GM13976 (cell line): ENCODE results near the gene CRB3.
A peak's percentile ranks its signal among the peaks of the same experiment; 100 is the strongest.

Source experiments
- DNase-seq: peaks from one replicate; pipeline ENCODE4 v3.0.0; 2012; ENCODE audit warnings: low spot score
- in situ Hi-C: fragments of 300-500 bp; cut with MboI; formaldehyde crosslinking; loops from one replicate; pipeline ENCODE4 v1.12.0; 2022; ENCODE audit warnings: low sequenced_read_pairs, mixed read lengths, inconsistent platforms; ENCODE audit not compliant: unreplicated experiment
- TF ChIP-seq, protein P1 (sequence below): IDR thresholded peaks from 2 replicates; pipeline ENCODE4 v1.5.1; 2012; ENCODE audit warnings: borderline replicate concordance, mild to moderate bottlenecking; ENCODE audit not compliant: insufficient read depth; ENCODE audit errors: extremely low read depth, missing control alignments, control extremely low read depth

The CRB3 gene

DNA sequence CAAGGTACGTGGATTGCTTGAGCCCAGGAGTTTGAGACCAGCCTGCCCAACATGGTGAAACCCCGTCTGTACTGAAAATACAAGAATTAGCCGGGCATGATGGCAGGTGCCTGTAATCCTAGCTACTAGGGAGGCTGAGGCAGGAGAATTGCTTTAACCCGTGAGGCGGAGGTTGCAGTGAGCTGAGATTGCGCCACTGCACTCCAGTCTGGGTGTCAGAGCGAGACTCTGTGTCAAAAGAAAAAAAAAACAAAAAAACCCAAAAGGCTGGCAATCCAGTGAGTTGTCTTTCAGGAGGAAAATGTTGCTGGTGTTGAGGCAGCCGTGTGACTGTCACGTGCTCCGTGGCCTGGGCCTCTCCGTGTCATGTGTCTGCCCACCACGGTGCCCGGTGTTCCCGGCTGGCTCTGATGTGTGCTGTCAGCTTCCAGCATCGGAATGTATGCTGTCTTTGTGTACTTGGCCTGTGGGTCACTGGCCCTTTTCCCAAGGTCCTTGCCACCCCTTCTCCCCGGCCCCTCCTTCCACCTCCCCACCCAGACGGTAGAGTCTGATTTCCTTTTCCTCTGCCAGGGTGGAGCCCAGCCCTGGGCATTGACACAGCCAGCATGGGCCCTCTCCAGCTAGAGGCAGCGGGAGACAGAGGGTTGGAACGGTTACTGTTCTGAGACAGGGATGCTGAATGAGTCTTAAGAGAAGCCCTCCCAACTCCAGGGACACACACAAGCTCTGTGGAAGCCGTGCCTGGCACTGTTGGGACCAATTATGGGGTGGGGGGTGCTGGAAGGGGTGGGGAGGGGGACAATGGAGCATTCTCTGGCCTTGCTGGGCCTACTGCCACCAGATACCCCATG, 45.3 kb downstream of the CRB3 start:
- DNase-seq, result no peak
- in situ Hi-C loops, result loop anchor here (25.0 kb wide), 1 partner anchor 353 kb away; no protein-coding TSS in a partner anchor
- TF ChIP-seq, protein P1, sequence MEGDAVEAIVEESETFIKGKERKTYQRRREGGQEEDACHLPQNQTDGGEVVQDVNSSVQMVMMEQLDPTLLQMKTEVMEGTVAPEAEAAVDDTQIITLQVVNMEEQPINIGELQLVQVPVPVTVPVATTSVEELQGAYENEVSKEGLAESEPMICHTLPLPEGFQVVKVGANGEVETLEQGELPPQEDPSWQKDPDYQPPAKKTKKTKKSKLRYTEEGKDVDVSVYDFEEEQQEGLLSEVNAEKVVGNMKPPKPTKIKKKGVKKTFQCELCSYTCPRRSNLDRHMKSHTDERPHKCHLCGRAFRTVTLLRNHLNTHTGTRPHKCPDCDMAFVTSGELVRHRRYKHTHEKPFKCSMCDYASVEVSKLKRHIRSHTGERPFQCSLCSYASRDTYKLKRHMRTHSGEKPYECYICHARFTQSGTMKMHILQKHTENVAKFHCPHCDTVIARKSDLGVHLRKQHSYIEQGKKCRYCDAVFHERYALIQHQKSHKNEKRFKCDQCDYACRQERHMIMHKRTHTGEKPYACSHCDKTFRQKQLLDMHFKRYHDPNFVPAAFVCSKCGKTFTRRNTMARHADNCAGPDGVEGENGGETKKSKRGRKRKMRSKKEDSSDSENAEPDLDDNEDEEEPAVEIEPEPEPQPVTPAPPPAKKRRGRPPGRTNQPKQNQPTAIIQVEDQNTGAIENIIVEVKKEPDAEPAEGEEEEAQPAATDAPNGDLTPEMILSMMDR, result no peak

- DNase-seq, result no peak
- in situ Hi-C loops, result loop anchor here (25.0 kb wide), 1 partner anchor 352 kb away; no protein-coding TSS in a partner anchor
- TF ChIP-seq, protein P1, result no peak
These were observed 46.5 kb downstream of the CRB3 start for GRCh38 chr19:6510618-6511017.

DNA sequence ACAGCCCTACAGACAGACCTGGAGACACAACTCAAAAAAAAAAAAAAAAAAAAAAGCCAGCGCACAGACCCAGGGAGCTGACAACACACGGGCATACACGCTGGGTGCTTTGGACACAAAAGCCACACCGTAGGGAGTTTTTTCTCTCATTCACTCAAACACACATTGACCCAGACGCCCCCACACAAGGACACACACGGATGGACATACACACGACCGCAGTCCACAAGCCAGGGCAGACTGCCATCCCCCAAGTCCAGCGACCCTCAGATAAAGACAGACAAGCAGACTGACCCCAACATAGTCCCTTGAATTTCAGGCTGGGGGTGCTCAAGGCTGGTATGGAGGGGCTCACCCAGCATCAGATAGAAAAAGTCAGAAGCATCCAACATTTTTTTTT, 50.0 kb downstream of the CRB3 start:
- TF ChIP-seq, protein P1, result no peak
- in situ Hi-C loops, result loop anchor here (25.0 kb wide), 1 partner anchor 348 kb away; no protein-coding TSS in a partner anchor
- DNase-seq, result no peak

DNA sequence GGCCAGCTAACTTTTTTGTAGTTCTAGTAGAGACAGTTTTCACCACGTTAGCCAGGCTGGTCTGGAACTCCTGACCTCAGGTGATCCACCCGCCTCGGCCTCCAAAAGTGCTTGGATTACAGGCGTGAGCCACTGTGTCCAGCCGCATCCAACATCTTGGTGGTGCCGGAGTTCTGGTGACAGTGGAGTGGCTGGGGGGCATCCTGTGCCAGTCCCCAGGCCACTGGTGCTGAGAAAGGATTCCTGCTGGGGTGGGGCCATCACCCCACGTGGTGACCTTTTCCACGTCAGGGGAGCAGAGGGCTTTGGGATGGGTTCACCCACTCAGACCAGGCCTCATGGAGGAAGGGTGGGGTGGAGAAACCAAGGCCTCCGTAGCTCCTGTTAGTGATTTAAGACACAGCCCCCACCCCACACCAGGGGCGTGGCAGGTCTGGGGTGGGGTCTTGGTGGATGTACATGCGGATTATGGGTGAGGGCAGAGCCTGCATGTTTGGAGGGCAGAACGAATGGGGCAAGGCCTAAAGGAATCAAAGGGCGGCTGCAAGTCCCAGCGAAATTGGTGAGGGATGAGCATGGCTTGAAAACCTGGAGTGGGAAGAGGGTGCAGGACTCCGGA, 51.0 kb downstream of the CRB3 start:
- in situ Hi-C loops, result loop anchor here (25.0 kb wide), 1 partner anchor 347 kb away; no protein-coding TSS in a partner anchor
- TF ChIP-seq, protein P1, result no peak

DNA sequence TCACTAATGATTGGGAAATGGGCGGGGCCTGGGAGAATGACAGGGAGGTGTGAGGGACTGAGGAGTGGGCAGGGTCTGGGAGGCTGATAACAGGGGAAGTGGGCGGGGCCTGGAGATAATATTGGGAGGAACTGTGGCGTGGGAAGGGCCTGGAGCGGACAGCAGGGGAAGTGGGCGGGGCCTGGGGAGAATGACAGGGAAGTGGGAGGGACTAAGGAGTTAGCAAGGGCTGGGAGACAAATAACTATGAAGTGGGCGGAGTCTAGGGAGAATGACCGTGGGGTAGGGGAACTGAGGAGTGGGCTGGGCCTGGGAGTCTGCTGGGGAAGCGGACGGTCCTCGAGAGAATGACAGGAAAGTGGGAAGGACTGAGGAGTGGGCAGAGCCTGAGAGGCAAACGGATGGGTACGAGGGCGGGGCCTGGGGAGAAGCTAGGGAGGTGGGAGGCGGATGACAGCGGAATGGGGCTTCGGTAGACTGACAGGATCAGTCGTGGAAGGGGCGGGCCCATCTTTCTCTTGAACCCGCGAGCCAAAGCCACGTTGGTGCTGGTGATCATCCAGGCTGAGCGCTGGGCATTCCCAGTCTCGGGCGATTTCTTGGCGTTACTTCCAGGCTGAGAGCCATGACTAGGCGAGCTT, 52.1 kb downstream of the CRB3 start:
- peak; percentile 95 for DNase-seq

More for the DNA sequence above, 51.0 kb downstream of the CRB3 start:
- DNase-seq, result no peak

More for the DNA sequence above, 52.1 kb downstream of the CRB3 start:
- in situ Hi-C loops, result loop anchor here (25.0 kb wide), 1 partner anchor 346 kb away; no protein-coding TSS in a partner anchor
- TF ChIP-seq, protein P1, result no peak
